ENCODE results near the gene CNKSR2.
"Not testable (repeated sequence)": the region's sequence is repeated elsewhere in the genome, so short reads cannot be mapped to it uniquely, and the experiment has no call there.

The CNKSR2 gene

DNA sequence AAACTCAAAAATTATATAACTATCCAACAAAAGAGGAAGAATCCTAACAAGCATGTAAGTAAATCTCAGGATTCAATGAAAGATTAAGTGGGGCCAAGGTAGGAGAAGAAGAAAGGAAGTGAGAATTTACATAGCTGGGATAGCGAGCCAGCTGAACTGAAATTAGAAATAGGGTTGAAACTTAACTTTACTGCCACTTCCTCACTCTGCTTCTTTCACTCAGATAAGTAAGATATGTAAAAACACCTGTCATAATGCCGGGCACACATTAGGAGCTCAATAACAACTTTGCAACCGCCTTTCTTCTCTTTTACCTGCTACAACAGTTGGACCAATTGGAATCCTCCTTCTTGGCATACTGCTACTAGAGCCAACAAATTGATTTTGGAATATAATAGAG is 129.4 kb downstream of the CNKSR2 start:
- TF ChIP-seq CTCF (conservative IDR thresholded peaks at IDR 0.05; ENCODE audit: low read depth, low read length): no peak
- Histone ChIP-seq H4K20me1 (ENCODE audit: insufficient read depth) (no peaks in the 10 kb centered on the region), H3K27me3 (ENCODE audit: insufficient read depth, low read depth) (no peaks in the 10 kb centered on the region), H3K36me3 (ENCODE audit: insufficient read depth) (no peaks in the 10 kb centered on the region), H3K9ac (no peak overlapping the region), H3K79me2 (ENCODE audit: insufficient read depth, low read depth) (no peaks in the 10 kb centered on the region), H2AFZ (ENCODE audit: low read depth) (no peak overlapping the region), H3K4me2 (no peak overlapping the region), H3K27ac (no peak overlapping the region), H3K4me3 (IDR thresholded peaks at IDR 0.05; ENCODE audit: insufficient read depth, low read depth, low read length) (no peak overlapping the region), H3K4me1 (ENCODE audit: low read depth, poor library complexity, severe bottlenecking) (no peaks in the 10 kb centered on the region)

DNA sequence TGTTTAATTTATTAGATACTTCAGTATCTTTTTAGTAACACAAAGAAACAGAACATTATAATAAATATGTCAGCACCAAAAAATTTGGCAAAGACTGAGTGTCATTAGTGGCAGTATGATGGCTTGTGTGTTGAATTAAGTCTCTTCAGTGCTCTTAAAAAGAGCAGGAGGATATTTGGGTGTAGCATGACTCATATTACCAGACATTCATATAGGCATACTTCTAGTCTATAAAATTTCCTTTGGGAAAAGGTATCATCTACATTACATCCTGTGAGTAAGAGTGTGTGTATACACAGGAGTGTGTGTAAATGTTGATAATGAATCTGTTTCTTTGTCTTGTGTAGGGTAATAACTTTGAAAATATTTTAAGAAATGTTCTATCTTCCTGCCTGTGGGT is 135.7 kb downstream of the CNKSR2 start:
- no peaks in the 10 kb centered on the region for H3K4me1 ChIP-seq (ENCODE audit: low read depth, poor library complexity, severe bottlenecking)
- H3K4me3 ChIP-seq (IDR thresholded peaks at IDR 0.05; ENCODE audit: insufficient read depth, low read depth, low read length): no peak overlapping the region
- no peak overlapping the region for H3K9ac ChIP-seq
- no peak overlapping the region for H3K27ac ChIP-seq
- no peaks in the 10 kb centered on the region for H3K27me3 ChIP-seq (ENCODE audit: insufficient read depth, low read depth)
- no peaks in the 10 kb centered on the region for H3K36me3 ChIP-seq (ENCODE audit: insufficient read depth)
- TF ChIP-seq CTCF (conservative IDR thresholded peaks at IDR 0.05; ENCODE audit: low read depth, low read length): no peak
- no peak overlapping the region for H3K4me2 ChIP-seq
- no peaks in the 10 kb centered on the region for H3K79me2 ChIP-seq (ENCODE audit: insufficient read depth, low read depth)
- no peaks in the 10 kb centered on the region for H4K20me1 ChIP-seq (ENCODE audit: insufficient read depth)
- H2AFZ ChIP-seq (ENCODE audit: low read depth): no peak overlapping the region

GRCh38 chrX:21524008-21524407 is 149.8 kb downstream of the CNKSR2 start:
- no peaks in the 10 kb centered on the region for H3K79me2 ChIP-seq (ENCODE audit: insufficient read depth, low read depth)
- H3K27ac ChIP-seq: no peak overlapping the region
- no peak overlapping the region for H3K4me3 ChIP-seq (IDR thresholded peaks at IDR 0.05; ENCODE audit: insufficient read depth, low read depth, low read length)
- H3K36me3 ChIP-seq (ENCODE audit: insufficient read depth): no peaks in the 10 kb centered on the region
- H3K27me3 ChIP-seq (ENCODE audit: insufficient read depth, low read depth): no peaks in the 10 kb centered on the region
- H2AFZ ChIP-seq (ENCODE audit: low read depth): no peak overlapping the region
- H3K4me2 ChIP-seq: no peak overlapping the region
- H3K9ac ChIP-seq: no peak overlapping the region
- TF ChIP-seq CTCF (conservative IDR thresholded peaks at IDR 0.05; ENCODE audit: low read depth, low read length): no peak
- no peaks in the 10 kb centered on the region for H3K4me1 ChIP-seq (ENCODE audit: low read depth, poor library complexity, severe bottlenecking)
- H4K20me1 ChIP-seq (ENCODE audit: insufficient read depth): no peaks in the 10 kb centered on the region

- H3K36me3 ChIP-seq (ENCODE audit: insufficient read depth): no peaks in the 10 kb centered on the region
- TF ChIP-seq CTCF (conservative IDR thresholded peaks at IDR 0.05; ENCODE audit: low read depth, low read length): no peak
- H3K27ac ChIP-seq: no peak overlapping the region
- no peaks in the 10 kb centered on the region for H4K20me1 ChIP-seq (ENCODE audit: insufficient read depth)
- H3K79me2 ChIP-seq (ENCODE audit: insufficient read depth, low read depth): no peaks in the 10 kb centered on the region
- H3K4me1 ChIP-seq (ENCODE audit: low read depth, poor library complexity, severe bottlenecking): no peaks in the 10 kb centered on the region
- no peaks in the 10 kb centered on the region for H3K27me3 ChIP-seq (ENCODE audit: insufficient read depth, low read depth)
- no peak overlapping the region for H3K9ac ChIP-seq
- no peak overlapping the region for H3K4me2 ChIP-seq
- H3K4me3 ChIP-seq (IDR thresholded peaks at IDR 0.05; ENCODE audit: insufficient read depth, low read depth, low read length): no peak overlapping the region
- H2AFZ ChIP-seq (ENCODE audit: low read depth): no peak overlapping the region
Observed at GRCh38 chrX:21528076-21528475, 153.9 kb downstream of the CNKSR2 start.

DNA sequence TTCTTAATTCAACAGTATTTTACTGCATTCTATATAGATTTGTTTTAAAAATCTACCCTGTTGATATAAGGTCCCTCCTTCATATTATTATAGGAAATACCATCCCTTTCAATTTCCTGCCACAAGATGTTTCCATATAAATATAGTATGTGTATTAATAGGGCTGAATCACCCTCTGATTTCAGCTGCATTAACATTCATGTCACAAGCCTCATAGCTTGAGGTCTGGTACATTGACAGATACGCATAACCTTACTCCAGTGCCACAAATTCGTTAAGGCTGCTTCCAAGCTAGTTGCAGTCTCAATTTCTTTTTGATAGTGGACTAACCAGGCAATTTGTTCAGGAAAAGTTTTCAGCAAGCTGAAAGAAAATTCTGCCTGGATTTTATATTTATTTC is 155.6 kb downstream of the CNKSR2 start:
- H3K36me3 ChIP-seq (ENCODE audit: insufficient read depth): no peaks in the 10 kb centered on the region
- H2AFZ ChIP-seq (ENCODE audit: low read depth): no peak overlapping the region
- no peaks in the 10 kb centered on the region for H4K20me1 ChIP-seq (ENCODE audit: insufficient read depth)
- no peaks in the 10 kb centered on the region for H3K79me2 ChIP-seq (ENCODE audit: insufficient read depth, low read depth)
- TF ChIP-seq CTCF (conservative IDR thresholded peaks at IDR 0.05; ENCODE audit: low read depth, low read length): no peak
- no peak overlapping the region for H3K4me2 ChIP-seq
- no peak overlapping the region for H3K27ac ChIP-seq
- H3K4me1 ChIP-seq (ENCODE audit: low read depth, poor library complexity, severe bottlenecking): no peaks in the 10 kb centered on the region
- no peak overlapping the region for H3K4me3 ChIP-seq (IDR thresholded peaks at IDR 0.05; ENCODE audit: insufficient read depth, low read depth, low read length)
- no peak overlapping the region for H3K9ac ChIP-seq
- no peaks in the 10 kb centered on the region for H3K27me3 ChIP-seq (ENCODE audit: insufficient read depth, low read depth)

- H3K4me2 ChIP-seq; H3K27ac ChIP-seq; H3K4me1 ChIP-seq (ENCODE audit: low read depth, poor library complexity, severe bottlenecking); H3K4me3 ChIP-seq (IDR thresholded peaks at IDR 0.05; ENCODE audit: insufficient read depth, low read depth, low read length); H3K9ac ChIP-seq; H3K36me3 ChIP-seq (ENCODE audit: insufficient read depth); H3K79me2 ChIP-seq (ENCODE audit: insufficient read depth, low read depth); H3K27me3 ChIP-seq (ENCODE audit: insufficient read depth, low read depth); H4K20me1 ChIP-seq (ENCODE audit: insufficient read depth); H2AFZ ChIP-seq (ENCODE audit: low read depth): not testable (repeated sequence)
Observed at GRCh38 chrX:21544642-21545041, 170.4 kb downstream of the CNKSR2 start.

All from KMS-11 (cell line).